Measurements from ENCODE around the gene PLCB3.

PLCB3 gene

DNA sequence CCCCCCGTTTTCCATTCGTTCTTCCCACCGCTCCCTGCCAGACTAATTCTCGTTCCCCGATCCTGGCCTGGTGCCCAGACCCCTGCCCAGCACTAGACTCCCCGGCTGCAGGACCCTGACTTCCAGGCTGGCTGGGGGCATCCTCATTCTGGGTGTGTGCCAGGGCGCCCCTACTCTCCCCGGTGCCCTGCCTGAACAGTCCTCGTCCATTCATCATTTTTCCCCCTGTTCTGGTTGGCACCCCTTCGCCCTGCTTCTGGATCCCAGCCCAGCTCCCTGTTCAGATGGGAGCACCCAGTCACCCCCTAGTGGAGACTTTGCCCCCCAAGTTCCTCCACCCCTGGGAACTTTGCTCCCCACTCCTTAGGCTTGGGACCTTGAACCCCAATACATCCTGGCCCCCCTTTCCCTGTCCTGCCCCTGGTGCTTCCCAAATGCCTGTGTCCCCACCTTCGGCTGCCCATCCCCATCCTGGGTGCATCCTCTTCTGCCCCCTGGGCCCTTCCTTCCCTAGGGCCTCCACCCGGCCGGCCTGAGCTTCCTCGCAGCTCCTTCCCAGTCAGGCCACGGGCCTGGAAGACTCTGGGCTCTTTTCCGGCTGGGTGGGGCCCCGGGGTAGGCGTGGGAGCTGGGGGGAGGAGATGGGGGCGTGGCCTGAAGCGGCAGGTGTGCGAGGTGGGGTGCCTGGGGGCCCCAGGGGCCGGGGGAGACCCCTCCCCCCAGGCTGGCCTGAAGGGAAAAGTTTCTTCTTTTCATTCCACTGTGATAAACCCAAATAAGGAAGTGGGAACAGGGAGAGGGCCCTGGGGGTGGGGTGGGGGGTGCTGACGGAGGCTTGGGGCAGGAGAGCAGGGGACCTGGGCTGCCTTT lies 908 bp downstream of the PLCB3 start:
- ATAC-seq (ENCODE audit: low read depth) = peak; percentile 65
- H3K27me3 ChIP-seq (ENCODE audit: insufficient read depth, poor library complexity, severe bottlenecking) = no peaks in the 10 kb centered on the region
- no peaks in the 10 kb centered on the region for H3K9me3 ChIP-seq (ENCODE audit: severe bottlenecking)
- H3K36me3 ChIP-seq (ENCODE audit: low read depth) = peaks cover 37% of the 10 kb centered on the region
- H3K4me1 ChIP-seq (ENCODE audit: insufficient read depth, poor library complexity, severe bottlenecking) = peaks cover 8% of the 10 kb centered on the region
- no peak for DNase-seq (ENCODE audit: low spot score)
- TF ChIP-seq CTCF (IDR thresholded peaks at IDR 0.05; ENCODE audit: poor library complexity, severe bottlenecking) = no peak
- H3K4me3 ChIP-seq (ENCODE audit: severe bottlenecking) = peak overlapping the region; percentile 89
- H3K27ac ChIP-seq (ENCODE audit: poor library complexity, severe bottlenecking) = peak overlapping the region; percentile 75

GRCh38 chr11:64253043-64253442 lies 1.7 kb downstream of the PLCB3 start:
- H3K27ac ChIP-seq (ENCODE audit: poor library complexity, severe bottlenecking) = peak overlapping the region; percentile 75
- peaks cover 45% of the 10 kb centered on the region for H3K36me3 ChIP-seq (ENCODE audit: low read depth)
- no peak for TF ChIP-seq CTCF (IDR thresholded peaks at IDR 0.05; ENCODE audit: poor library complexity, severe bottlenecking)
- no peak for DNase-seq (ENCODE audit: low spot score)
- ATAC-seq (ENCODE audit: low read depth) = no peak
- no peaks in the 10 kb centered on the region for H3K9me3 ChIP-seq (ENCODE audit: severe bottlenecking)
- peaks cover 8% of the 10 kb centered on the region for H3K4me1 ChIP-seq (ENCODE audit: insufficient read depth, poor library complexity, severe bottlenecking)
- no peaks in the 10 kb centered on the region for H3K27me3 ChIP-seq (ENCODE audit: insufficient read depth, poor library complexity, severe bottlenecking)
- H3K4me3 ChIP-seq (ENCODE audit: severe bottlenecking) = peak overlapping the region; percentile 89

DNA sequence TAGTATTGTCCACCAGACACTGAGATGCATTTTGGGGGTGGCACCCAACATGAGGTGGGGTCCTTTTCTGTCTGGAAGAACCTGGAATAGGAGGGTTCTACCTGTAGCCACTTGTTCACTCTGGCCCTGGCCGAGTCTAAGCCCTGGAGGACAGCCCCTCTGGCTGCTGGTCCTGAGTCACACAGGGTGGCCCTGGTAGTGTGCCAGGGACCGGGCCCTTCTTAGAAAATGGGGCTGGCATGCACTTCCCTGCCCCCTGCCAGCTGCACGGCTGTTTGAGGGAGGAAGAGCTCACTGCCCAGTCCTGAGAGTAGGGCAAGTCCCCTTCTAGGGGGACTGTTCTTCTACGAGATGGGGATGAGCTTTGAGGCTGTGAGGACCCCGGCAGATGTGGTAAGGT lies 2.2 kb downstream of the PLCB3 start:
- DNase-seq (ENCODE audit: low spot score) = no peak
- Histone ChIP-seq H3K27ac (ENCODE audit: poor library complexity, severe bottlenecking) (peak overlapping the region; percentile 75), H3K9me3 (ENCODE audit: severe bottlenecking) (no peaks in the 10 kb centered on the region), H3K36me3 (ENCODE audit: low read depth) (peaks cover 50% of the 10 kb centered on the region), H3K27me3 (ENCODE audit: insufficient read depth, poor library complexity, severe bottlenecking) (no peaks in the 10 kb centered on the region), H3K4me1 (ENCODE audit: insufficient read depth, poor library complexity, severe bottlenecking) (peaks cover 8% of the 10 kb centered on the region), H3K4me3 (ENCODE audit: severe bottlenecking) (no peak overlapping the region)
- no peak for ATAC-seq (ENCODE audit: low read depth)
- no peak for TF ChIP-seq CTCF (IDR thresholded peaks at IDR 0.05; ENCODE audit: poor library complexity, severe bottlenecking)

DNA sequence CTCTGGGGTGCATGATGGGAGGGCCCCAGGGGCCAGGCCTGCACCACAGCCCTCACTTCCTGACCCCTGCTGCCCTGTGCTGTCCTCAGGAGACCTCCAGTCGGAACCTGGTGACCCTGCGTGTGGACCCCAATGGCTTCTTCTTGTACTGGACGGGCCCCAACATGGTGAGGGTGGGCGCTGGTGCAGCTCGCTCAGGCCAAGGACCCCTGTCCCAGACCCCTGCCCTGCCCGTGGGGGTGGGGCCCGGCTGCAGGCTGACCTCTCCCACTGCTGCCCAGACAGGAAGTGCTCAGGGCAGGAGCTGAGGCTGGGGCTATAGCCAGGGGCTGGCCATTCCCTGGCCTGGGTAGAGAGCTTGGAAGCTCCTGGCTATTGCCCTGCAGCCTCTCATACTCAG lies 3.0 kb downstream of the PLCB3 start:
- H3K9me3 ChIP-seq (ENCODE audit: severe bottlenecking) = no peaks in the 10 kb centered on the region
- DNase-seq (ENCODE audit: low spot score) = no peak
- H3K27me3 ChIP-seq (ENCODE audit: insufficient read depth, poor library complexity, severe bottlenecking) = no peaks in the 10 kb centered on the region
- peaks cover 8% of the 10 kb centered on the region for H3K4me1 ChIP-seq (ENCODE audit: insufficient read depth, poor library complexity, severe bottlenecking)
- peaks cover 58% of the 10 kb centered on the region for H3K36me3 ChIP-seq (ENCODE audit: low read depth)
- no peak for ATAC-seq (ENCODE audit: low read depth)
- no peak overlapping the region for H3K27ac ChIP-seq (ENCODE audit: poor library complexity, severe bottlenecking)
- TF ChIP-seq CTCF (IDR thresholded peaks at IDR 0.05; ENCODE audit: poor library complexity, severe bottlenecking) = no peak
- H3K4me3 ChIP-seq (ENCODE audit: severe bottlenecking) = no peak overlapping the region
